ENCODE results near the gene OR2G6. TPM values are rescaled to one million over a fixed set of nuclear protein-coding genes. Genes with fewer than 3 reads are reported as not detected.

The OR2G6 gene
- total RNA-seq, 1 donor from 2014 or later = not detected

DNA sequence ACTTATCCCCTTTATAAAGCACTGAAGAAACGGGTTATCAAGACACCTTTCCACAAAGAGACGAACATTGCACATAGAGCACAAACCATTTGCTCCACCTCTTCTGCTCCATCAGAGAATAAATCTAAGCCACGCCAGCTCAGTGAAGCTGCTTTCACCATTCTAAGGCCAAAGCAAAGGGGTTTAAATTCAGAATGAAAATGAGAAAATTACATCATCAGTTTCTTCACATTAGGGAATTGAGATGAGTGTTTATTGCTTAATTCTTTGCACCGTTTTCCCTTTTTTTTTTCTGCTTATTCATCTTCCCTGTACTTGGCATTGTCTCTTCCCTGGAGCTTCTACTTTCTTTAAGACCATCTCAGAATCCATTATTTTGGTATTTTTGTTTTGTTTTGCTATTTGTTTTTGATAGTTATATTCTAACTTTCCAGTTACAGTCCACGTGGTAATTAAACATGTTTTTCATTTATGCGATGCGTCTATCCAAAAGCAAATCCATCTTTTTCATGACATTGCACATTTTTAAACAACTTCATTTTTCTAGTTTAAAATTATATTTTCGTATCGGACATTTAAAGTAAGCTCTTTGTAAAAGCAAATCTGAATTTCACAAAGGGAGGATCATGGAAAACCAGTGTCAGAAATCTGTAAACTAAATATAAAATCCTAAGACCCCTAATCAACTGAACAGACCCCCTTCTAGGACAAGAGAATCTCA, 68.5 kb downstream of the OR2G6 start:
- DNase-seq (ENCODE audit: extremely low spot score, unreplicated experiment) = no peak
- Mint-ChIP-seq H3K4me3 (no peak overlapping the region), H3K27ac (no peak overlapping the region), H3K4me1 (ENCODE audit: unreplicated experiment) (no peaks in the 10 kb centered on the region), H3K36me3 (no peaks in the 10 kb centered on the region), H3K9me3 (peaks cover 6% of the 10 kb centered on the region), H3K27me3 (no peaks in the 10 kb centered on the region)
- TF ChIP-seq, protein P1, sequence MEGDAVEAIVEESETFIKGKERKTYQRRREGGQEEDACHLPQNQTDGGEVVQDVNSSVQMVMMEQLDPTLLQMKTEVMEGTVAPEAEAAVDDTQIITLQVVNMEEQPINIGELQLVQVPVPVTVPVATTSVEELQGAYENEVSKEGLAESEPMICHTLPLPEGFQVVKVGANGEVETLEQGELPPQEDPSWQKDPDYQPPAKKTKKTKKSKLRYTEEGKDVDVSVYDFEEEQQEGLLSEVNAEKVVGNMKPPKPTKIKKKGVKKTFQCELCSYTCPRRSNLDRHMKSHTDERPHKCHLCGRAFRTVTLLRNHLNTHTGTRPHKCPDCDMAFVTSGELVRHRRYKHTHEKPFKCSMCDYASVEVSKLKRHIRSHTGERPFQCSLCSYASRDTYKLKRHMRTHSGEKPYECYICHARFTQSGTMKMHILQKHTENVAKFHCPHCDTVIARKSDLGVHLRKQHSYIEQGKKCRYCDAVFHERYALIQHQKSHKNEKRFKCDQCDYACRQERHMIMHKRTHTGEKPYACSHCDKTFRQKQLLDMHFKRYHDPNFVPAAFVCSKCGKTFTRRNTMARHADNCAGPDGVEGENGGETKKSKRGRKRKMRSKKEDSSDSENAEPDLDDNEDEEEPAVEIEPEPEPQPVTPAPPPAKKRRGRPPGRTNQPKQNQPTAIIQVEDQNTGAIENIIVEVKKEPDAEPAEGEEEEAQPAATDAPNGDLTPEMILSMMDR (conservative IDR thresholded peaks at IDR 0.05) = no peak

Other genes starting within 250 kb of the OR2G6 start
- gene OR2T33, start 230.1 kb upstream of the OR2G6 start, total RNA-seq (ENCODE audit: low replicate concordance) = not detected in 2 replicates
- gene OR2T12, start 204.6 kb upstream of the OR2G6 start, total RNA-seq (ENCODE audit: low replicate concordance) = not detected in 2 replicates
- gene OR2M7, start 183.5 kb upstream of the OR2G6 start, total RNA-seq (ENCODE audit: low replicate concordance) = not detected in 2 replicates
- not detected in 2 replicates for gene OR14C36, start 159.3 kb upstream of the OR2G6 start, total RNA-seq (ENCODE audit: low replicate concordance)
- not detected in 2 replicates for gene OR2T4, start 146.4 kb upstream of the OR2G6 start, total RNA-seq (ENCODE audit: low replicate concordance)
- gene OR2T6, start 132.3 kb upstream of the OR2G6 start, total RNA-seq (ENCODE audit: low replicate concordance) = not detected in 2 replicates
- not detected in 2 replicates for gene OR2T1, start 105.0 kb upstream of the OR2G6 start, total RNA-seq (ENCODE audit: low replicate concordance)
- not detected in 2 replicates for gene OR2T2, start 62.4 kb upstream of the OR2G6 start, total RNA-seq (ENCODE audit: low replicate concordance)
- gene OR2T3, start 34.7 kb upstream of the OR2G6 start, total RNA-seq (ENCODE audit: low replicate concordance) = not detected in 2 replicates
- gene OR2T5, start 19.5 kb upstream of the OR2G6 start, total RNA-seq (ENCODE audit: low replicate concordance) = not detected in 2 replicates
- not detected in 2 replicates for gene OR2T29, start 54.7 kb downstream of the OR2G6 start, total RNA-seq (ENCODE audit: low replicate concordance)
- not detected in 2 replicates for gene OR2T34, start 66.7 kb downstream of the OR2G6 start, total RNA-seq (ENCODE audit: low replicate concordance)
- gene OR2T10, start 89.6 kb downstream of the OR2G6 start, total RNA-seq (ENCODE audit: low replicate concordance) = not detected in 2 replicates
- not detected in 2 replicates for gene OR2T11, start 127.0 kb downstream of the OR2G6 start, total RNA-seq (ENCODE audit: low replicate concordance)
- gene OR2T35, start 137.2 kb downstream of the OR2G6 start, total RNA-seq (ENCODE audit: low replicate concordance) = not detected in 2 replicates
- not detected in 2 replicates for gene OR2T27, start 147.5 kb downstream of the OR2G6 start, total RNA-seq (ENCODE audit: low replicate concordance)
- not detected in 2 replicates for gene OR14I1, start 194.7 kb downstream of the OR2G6 start, total RNA-seq (ENCODE audit: low replicate concordance)
- gene LYPD8, start 247.7 kb downstream of the OR2G6 start, total RNA-seq (ENCODE audit: low replicate concordance) = not detected in 2 replicates

Measured in type B pancreatic cell (in vitro differentiated cells).